Measurements from ENCODE around the gene INSR.

DNA sequence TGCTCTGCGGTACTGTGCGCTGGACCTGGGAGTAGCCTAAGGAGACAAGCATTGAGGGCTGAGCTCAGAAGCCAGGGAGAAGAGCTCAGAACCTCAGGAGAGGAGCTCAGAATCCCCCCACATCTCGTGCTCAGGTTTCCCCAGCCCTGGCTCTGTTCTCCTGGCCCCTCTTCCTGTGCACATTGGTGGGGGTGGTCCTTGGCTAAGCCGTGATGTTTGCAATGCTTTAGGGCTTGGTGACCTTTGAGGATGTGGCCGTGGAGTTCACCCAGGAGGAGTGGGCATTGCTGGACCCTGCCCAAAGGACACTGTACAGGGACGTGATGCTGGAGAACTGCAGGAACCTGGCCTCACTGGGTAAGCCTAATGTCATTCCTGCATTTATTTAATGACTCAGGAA lies 218.1 kb downstream of the INSR start:
- TF ChIP-seq, protein P1, sequence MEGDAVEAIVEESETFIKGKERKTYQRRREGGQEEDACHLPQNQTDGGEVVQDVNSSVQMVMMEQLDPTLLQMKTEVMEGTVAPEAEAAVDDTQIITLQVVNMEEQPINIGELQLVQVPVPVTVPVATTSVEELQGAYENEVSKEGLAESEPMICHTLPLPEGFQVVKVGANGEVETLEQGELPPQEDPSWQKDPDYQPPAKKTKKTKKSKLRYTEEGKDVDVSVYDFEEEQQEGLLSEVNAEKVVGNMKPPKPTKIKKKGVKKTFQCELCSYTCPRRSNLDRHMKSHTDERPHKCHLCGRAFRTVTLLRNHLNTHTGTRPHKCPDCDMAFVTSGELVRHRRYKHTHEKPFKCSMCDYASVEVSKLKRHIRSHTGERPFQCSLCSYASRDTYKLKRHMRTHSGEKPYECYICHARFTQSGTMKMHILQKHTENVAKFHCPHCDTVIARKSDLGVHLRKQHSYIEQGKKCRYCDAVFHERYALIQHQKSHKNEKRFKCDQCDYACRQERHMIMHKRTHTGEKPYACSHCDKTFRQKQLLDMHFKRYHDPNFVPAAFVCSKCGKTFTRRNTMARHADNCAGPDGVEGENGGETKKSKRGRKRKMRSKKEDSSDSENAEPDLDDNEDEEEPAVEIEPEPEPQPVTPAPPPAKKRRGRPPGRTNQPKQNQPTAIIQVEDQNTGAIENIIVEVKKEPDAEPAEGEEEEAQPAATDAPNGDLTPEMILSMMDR (IDR thresholded peaks at IDR 0.05) = no peak
- no peak for TF ChIP-seq POLR2A (IDR thresholded peaks at IDR 0.05)
